Left ventricle myocardium superior (tissue), 1 donor: ENCODE results near the gene PDGFRB. TPM values are rescaled to one million over a fixed set of nuclear protein-coding genes. Genes with fewer than 3 reads are reported as not detected.

ENCODE experiments used
- ATAC-seq: fragments of 200-7000 bp; cut with Tn5 transposase; one replicate; pipeline ENCODE4 v1.9.1; 2020; ENCODE audit warnings: mild to moderate bottlenecking, moderate library complexity
- DNase-seq: peaks from one replicate; pipeline ENCODE4 v3.0.0-alpha.2; 2020
- intact Hi-C: fragments of 100-400 bp; cut with micrococcal nuclease; formaldehyde crosslinking; loops from one replicate; pipeline ENCODE4 v1.11.0; 2022
- long read RNA-seq: library from polyadenylated mRNA; unstranded; transcript quantifications from one replicate; pipeline ENCODE4 v2.0.0, GENCODE V29; 2021
- total RNA-seq: library from RNA; stranded (reverse); fragmentation: NEBNext Ultra II Directional; extraction: Animal tissue kit (Norgen Biotek cat#: 25700); gene quantifications from one replicate; pipeline ENCODE4 v1.2.1, GENCODE V29; 2021
- donor health status: DM: no; HTN: yes; CAD: no; lungs with severe emphysema.

Gene PDGFRB
- 47.8 TPM for total RNA-seq
- long read RNA-seq, partial matches to known transcripts: 6 of 46 reads
- long read RNA-seq, other reads (novel, unspliced or antisense): 40 of 46 reads

GRCh38 chr5:150155258-150156026 is at the start of gene PDGFRB:
Gene PDGFRB, minus strand, starts transcription at chr5:150155845. Its CDS starts 18,798 bp downstream, at chr5:150137047.
- ATAC-seq (peak; percentile 85), DNase-seq (peak; percentile 92)
- intact Hi-C loops: no loop called here

DNA sequence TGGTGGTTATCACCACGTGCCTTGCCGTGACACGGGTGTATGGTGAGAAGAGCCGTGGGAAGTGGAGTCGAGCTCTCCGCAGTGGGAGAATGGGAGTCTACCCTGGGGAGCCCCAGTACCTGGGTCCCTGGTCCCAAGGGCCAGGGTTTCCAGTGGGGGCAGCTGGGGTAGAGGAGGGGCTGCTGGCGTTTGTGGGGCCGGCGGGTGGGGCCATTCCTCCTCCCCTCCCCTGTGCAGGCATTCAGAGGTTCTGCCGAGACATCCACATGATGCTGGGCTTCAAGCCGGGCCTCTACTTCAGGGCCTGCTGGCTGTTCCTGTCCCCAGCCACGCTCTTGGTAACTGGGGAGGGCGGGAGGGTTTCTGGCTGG is 48.9 kb upstream of the PDGFRB start:
- ATAC-seq (no peak), DNase-seq (no peak)
- intact Hi-C loops: no loop called here

DNA sequence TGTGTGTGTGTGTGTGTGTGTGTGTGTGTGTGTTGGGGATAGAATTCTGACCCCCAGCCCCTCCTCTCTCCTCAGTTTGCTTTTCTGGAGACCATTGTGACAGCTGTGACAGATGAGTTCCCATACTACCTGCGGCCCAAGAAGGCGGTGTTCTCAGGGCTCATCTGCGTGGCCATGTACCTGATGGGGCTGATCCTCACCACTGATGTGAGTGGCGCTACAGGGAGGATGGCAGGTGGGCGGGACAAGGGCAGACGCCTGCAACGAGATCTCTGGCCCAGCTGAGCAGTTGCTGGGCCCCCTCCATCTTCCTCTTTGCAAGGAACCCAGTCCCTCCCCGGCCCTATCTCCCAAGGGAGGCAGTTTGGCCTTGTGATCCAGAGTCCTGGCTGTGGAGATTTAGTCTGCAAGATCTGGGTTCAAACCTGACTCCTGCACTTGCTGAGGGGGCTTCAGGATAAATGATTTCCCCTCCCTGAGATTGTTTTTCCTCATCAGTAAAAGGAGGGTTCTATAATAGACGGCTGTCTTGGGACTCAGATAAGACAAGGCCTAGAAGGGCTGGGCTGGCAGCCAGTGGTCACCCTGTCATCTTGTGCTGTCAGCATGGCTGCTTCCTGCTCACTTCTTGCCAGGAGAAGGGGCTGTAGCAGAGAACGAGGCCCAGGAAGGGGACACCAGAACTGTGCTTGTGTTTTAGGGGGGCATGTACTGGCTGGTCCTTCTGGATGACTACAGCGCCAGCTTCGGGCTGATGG is 48.4 kb upstream of the PDGFRB start:
- no peak for ATAC-seq
- no peak for DNase-seq
- intact Hi-C loops: no loop called here

GRCh38 chr5:150202501-150202900 is 46.9 kb upstream of the PDGFRB start:
- peak; percentile 43 for DNase-seq
- no peak for ATAC-seq
- intact Hi-C loops: no loop called here

DNA sequence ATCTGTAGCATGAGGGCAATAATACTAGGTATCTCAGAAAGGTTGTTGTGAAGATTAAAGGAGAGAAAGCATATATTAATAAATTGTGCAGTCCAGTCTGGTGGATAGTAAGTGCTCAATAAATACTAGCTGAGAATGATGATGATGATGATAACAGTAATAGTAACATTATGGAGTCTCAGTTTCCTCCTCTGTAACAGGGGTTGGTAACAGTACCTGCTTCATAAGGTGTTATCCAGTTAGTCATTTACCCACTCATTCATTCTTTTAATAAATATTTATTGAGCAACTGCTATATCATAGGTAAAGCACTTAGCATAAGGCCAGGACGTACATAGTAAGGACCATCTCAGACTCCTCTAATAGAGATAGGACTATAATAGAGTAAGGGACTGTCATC is 41.8 kb upstream of the PDGFRB start:
- no peak for DNase-seq
- no peak for ATAC-seq
- intact Hi-C loops: no loop called here

DNA sequence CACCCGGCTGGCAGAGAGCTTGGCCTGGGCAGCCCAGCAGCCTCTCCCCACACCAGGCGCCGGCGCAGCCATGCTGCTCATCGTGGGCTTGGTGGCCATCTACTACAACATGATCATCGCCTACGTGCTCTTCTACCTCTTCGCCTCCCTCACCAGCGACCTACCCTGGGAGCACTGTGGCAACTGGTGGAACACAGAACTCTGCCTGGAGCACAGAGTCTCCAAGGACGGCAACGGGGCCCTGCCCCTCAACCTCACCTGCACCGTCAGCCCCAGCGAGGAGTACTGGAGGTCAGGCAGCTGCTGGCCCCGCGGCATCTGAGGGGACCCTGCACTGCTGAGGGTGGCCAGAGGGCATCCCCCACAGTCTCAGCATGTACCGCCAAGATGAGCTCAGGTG is 41.3 kb upstream of the PDGFRB start:
- no peak for ATAC-seq
- intact Hi-C loops: no loop called here
- no peak for DNase-seq

DNA sequence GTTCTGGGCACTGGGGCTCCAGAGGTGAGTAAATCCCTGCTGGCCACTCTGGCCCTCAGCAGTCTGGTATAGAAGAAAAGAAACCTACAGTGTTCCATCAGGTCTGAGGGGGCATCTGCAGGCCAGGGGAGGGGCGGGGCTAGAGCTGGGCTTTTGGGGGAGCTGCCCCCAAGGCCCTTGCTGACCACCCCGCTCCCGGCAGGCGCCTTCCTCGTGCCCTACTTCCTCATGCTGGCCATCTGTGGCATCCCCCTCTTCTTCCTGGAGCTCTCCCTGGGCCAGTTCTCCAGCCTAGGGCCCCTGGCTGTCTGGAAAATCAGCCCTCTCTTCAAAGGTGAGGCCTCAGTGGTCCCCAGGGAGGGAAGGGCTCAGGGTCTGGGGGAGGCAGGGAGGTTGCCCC is 40.9 kb upstream of the PDGFRB start:
- intact Hi-C loops: no loop called here
- ATAC-seq (no peak), DNase-seq (no peak)

GRCh38 chr5:150195736-150196485 is 40.3 kb upstream of the PDGFRB start:
- DNase-seq (no peak), ATAC-seq (no peak)
- intact Hi-C loops: no loop called here

- no peak for DNase-seq
- ATAC-seq: no peak
- intact Hi-C loops: no loop called here
Measured at GRCh38 chr5:150192462-150192861, 36.8 kb upstream of the PDGFRB start.

GRCh38 chr5:150190987-150191386 is 35.3 kb upstream of the PDGFRB start:
- DNase-seq: no peak
- intact Hi-C loops: no loop called here
- ATAC-seq: no peak

- intact Hi-C loops: no loop called here
- DNase-seq: no peak
- no peak for ATAC-seq
Measured at GRCh38 chr5:150190503-150190979, 34.9 kb upstream of the PDGFRB start.

DNA sequence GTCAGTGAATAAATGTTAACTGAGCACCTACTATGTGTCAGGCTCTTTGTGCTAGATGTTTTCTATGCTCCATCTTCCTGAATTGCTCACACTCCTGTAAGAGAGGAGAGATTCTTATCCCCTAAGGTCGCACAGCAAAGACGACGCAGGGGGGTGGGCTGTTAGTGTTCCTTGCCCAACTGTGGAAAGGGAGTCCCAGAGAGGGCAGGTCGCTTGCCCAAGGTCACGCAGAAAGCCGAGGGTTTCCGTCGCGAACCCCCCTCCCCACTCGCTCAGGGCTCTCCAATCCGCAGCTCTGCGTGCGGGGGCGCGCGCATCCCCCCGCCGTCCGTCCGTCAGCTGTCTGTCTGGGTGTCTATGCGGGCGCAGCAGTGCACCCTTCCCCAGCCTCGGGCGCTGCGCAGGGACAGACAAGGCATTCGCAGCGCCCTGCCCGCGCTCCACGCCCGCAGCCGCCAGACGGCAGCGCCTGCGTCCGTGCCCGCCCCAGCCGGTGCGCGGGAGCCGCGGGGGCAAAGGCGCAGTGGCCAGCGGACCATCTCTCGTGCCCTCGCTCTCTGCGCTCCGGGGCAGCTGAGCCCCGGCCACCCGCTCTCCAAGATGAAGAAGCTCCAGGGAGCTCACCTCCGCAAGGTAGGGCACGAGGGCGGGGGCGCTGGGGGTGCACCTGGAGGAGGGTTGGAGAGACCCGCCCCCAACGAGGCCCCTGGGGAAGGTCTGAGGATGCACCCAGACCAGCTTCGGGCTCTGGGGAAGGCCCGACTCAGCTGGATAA is 34.3 kb upstream of the PDGFRB start, which contains the start of gene SLC6A7:
Gene SLC6A7, plus strand, starts transcription at position 335 of the 775 bp plus-strand sequence. Its CDS starts 266 bp downstream, at position 601.
- intact Hi-C loops: no loop called here
- ATAC-seq (peak; percentile 34), DNase-seq (no peak)

GRCh38 chr5:150189326-150189725 is 33.7 kb upstream of the PDGFRB start:
- intact Hi-C loops: no loop called here
- ATAC-seq: no peak
- no peak for DNase-seq

DNA sequence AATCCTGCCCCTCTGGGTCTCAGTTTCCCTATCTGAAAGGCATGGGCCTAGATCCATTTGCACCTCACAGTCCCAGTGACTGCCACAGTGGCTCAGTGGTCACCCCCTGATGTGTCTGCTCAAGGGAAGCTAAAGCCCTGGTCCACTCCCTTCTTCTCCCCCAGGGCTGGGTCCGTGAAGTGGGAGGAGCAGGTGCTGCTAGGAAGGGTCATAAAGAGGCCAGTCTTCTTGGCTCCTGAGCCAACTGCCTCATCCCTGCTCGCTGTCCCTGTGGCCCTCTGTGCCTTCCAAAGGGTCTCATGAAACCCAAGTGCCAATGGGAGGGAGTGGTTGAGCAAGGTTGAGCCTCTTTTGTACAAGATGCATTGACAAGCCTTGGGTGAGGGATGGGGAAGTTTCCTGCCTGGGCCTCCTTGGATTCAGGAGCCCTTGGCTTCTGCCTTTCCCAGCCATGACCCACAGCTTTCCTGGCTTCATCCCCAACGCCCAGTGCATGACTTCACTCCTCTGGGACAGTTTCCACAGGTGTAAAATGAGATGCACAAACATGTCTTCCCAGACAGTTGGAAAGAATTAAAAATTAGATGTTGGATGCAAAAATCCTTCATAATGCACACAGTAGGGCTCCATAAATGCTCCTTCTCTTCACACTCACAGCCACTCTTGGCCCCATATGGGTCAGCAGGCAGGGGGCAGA is 32.6 kb upstream of the PDGFRB start:
- ATAC-seq: no peak
- no peak for DNase-seq
- intact Hi-C loops: no loop called here

DNA sequence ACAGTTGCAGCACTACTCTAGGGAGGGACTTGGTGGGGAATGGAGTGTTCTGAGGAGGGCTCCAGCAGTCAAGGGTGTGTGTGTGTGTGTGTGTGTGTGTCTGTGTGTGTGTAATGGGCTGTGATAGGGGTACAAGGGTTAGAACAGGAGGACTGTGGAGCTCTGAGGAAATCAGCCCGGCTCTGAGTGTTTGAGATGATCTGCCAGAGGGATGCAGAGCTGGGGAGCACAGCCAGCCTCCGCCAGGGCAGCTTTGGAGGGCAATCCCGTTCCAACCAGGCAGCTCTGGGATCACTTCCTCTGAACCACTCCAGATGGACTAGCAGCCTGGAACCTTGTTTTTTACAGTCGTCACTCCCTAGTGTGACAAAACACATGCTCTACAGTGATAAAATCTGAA is 31.3 kb upstream of the PDGFRB start:
- no peak for ATAC-seq
- no peak for DNase-seq
- intact Hi-C loops: no loop called here

DNA sequence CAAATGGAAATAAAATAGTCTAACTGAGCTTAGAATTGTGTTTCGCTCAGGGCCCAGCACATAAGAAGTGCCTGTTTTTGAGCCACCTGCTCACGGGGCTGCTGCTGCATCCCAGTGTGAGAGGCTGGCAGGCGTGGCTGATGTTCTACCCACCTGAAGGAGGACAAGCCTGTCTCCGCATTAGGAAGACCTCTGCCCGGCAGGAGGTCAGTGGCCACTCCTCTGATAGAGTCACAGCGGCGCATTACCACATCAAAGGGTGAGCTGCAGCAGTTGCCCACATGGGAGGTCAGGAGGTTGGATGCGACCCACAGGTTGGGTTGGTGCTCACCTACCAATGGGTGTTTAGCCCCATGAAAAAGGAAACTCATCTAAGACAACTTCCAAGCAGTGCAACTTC is 30.5 kb upstream of the PDGFRB start:
- intact Hi-C loops: no loop called here
- no peak for ATAC-seq
- no peak for DNase-seq

DNA sequence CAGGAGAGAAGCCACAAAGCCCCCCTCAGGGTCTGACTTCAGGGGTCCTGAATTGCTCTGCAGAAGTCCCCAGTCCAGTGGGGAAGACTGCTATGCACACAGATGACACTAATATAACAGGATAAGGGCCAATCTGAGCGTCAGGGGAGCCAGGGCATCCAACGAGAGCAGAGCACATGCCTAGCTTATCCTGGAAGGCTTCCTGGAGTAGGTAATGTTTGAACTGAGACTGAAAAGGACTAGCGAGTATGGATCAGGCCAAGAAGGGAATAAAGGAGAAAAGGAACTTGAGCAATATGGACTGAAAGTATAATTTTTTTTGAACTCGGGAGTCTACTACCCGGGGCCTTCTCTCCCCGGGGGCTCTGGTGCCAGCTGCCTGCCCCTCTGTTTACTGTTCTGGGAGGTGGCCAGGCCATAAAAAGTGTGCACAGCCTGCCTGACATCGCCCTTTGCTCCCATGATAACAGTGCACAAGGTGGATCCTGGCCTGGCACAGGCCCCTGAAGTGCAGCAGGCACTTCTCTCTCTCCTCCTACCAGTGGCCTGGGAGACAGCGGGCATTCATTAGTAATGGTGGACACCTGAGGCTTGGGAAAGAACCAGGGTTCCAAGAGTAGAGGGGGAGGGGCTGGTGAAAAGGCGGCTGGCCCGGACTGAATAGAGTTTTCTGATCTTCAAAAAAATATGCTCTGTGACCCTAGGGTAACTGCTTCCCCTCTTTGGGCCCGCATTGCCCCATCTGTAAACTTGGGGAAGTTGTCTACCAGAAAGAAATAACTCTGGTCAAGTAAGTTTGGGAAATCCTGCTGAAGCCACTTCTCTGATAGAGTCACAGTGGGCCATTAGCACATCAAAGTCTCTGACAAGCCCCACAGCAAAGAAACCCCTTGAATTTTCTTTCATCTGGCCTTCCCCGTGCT is 29.6 kb upstream of the PDGFRB start:
- ATAC-seq: no peak
- DNase-seq: no peak
- intact Hi-C loops: no loop called here
